Esophagus muscularis mucosa (tissue), 3 donors: ENCODE results near the gene ATP2B1.

Experiments used
- CTCF ChIP-seq, 3 experiments: fragments of 200-600 bp in 2 of 3; fragments of 450-650 bp in 1 of 3; sonication (generic) in 2 of 3; IDR thresholded peaks; one replicate each; pipeline ENCODE4 v1.5.1; 2017 to 2019; ENCODE audit warnings: antibody characterized with exemption in 3 of 3, mild to moderate bottlenecking in 2 of 3, moderate library complexity in 1 of 3
- POLR2A ChIP-seq: fragments of 450-650 bp; IDR thresholded peaks from one replicate; pipeline ENCODE4 v1.6.1; 2017; ENCODE audit warnings: antibody characterized with exemption, moderate library complexity, mild to moderate bottlenecking, low read depth

GRCh38 chr12:89636776-89637160 is 71.9 kb downstream of the ATP2B1 start:
- no peak for TF ChIP-seq POLR2A
- no peak for TF ChIP-seq CTCF (IDR thresholded peaks at IDR 0.05)
